HepG2 (cell line): Measurements from ENCODE around the gene YIPF4. TPM values are rescaled to one million over a fixed set of nuclear protein-coding genes. Genes with fewer than 3 reads are reported as not detected.
"Not testable (repeated sequence)": the region's sequence is repeated elsewhere in the genome, so short reads cannot be mapped to it uniquely, and the experiment has no call there.

Experiments used
- ATAC-seq: fragments of 200-7000 bp; cut with Tn5 transposase; 3 replicates; pipeline ENCODE4 v1.9.1; 2020; ENCODE audit warnings: mild to moderate bottlenecking, moderate library complexity
- BruUV-seq: library from RNA; stranded (reverse); fragments of 400-500 nt; replicated peaks from 2 replicates; lab custom pipeline; 2021; lab: Mats Ljungman, UMichigan
- CTCF ChIA-PET: fragments of 300-600 bp; formaldehyde crosslinking; extraction: SDS; loops from one replicate; lab custom pipeline; 2021; ENCODE audit warnings: low total read pairs, inconsistent platforms, low intra/inter-chr PET ratio; lab: Yijun Ruan, JAX
- POLR2A ChIA-PET: fragments of 350-600 bp; sonication (Branson Sonifier 250); formaldehyde crosslinking; loops from one replicate; lab custom pipeline; 2020; ENCODE audit warnings: antibody characterized with exemption, inconsistent platforms; lab: Yijun Ruan, JAX
- DNase-seq: peaks from one replicate; pipeline ENCODE4 v3.0.0-alpha.2; 2015; ENCODE audit warnings: low spot score
- FAIRE-seq: peaks from 3 replicates; lab custom pipeline; 2011; peaks lifted over from hg19 to GRCh38; lab: Jason Lieb, UNC
- H2AFZ ChIP-seq: one replicate; pipeline ENCODE4 v1.6.1; 2011; ENCODE audit warnings: low read length, inconsistent platforms
- H3K27ac ChIP-seq: fragments of 300-600 bp; 3 replicates; pipeline ENCODE4 v1.8.0; 2011; ENCODE audit warnings: mixed run types, mild to moderate bottlenecking, mixed read lengths, low read length, inconsistent platforms; ENCODE audit not compliant: insufficient read depth; ENCODE audit errors: extremely low read length
- H3K27me3 ChIP-seq, 2 experiments: fragments of 200-600 bp in 1 of 2; 2 replicates in 1 of 2; 3 replicates in 1 of 2; pipeline versions ENCODE4 v1.6.0 to v1.8.0; 2011; ENCODE audit warnings: low read length in 2 of 2, mild to moderate bottlenecking in 2 of 2, moderate library complexity in 2 of 2, inconsistent platforms in 1 of 2; ENCODE audit not compliant: insufficient read depth in 2 of 2, control insufficient read depth in 1 of 2
- H3K36me3 ChIP-seq, 2 experiments: fragments of 200-600 bp in 1 of 2; replicated peaks in 1 of 2; 2 replicates in 1 of 2; 3 replicates in 1 of 2; pipeline versions ENCODE4 v1.5.1 to v1.8.0; 2011; ENCODE audit warnings: low read length in 2 of 2, inconsistent platforms in 1 of 2; ENCODE audit not compliant: insufficient read depth in 2 of 2, control insufficient read depth in 1 of 2
- H3K4me1 ChIP-seq: 2 replicates; pipeline ENCODE4 v1.5.1; 2012; ENCODE audit warnings: low read length, inconsistent platforms; ENCODE audit not compliant: insufficient read depth
- H3K4me2 ChIP-seq: 2 replicates; pipeline ENCODE4 v1.6.0; 2011; ENCODE audit warnings: low read depth, low read length, inconsistent platforms
- H3K4me3 ChIP-seq, 3 experiments: fragments of 200-600 bp in 1 of 3; sonication (generic), shearing (Covaris generic) in 1 of 3; replicated peaks in 1 of 3; 2 replicates each; pipeline ENCODE4 v1.5.1; 2011 to 2016; ENCODE audit warnings: low read length in 3 of 3, inconsistent platforms in 2 of 3, low read depth in 2 of 3, mild to moderate bottlenecking in 2 of 3, control low read depth in 1 of 3, mixed read lengths in 1 of 3; ENCODE audit not compliant: insufficient read depth in 1 of 3
- H3K79me2 ChIP-seq: one replicate; pipeline ENCODE4 v1.6.1; 2011; ENCODE audit warnings: low read length, inconsistent platforms; ENCODE audit not compliant: insufficient read depth
- H3K9ac ChIP-seq: 2 replicates; pipeline ENCODE4 v1.6.0; 2011; ENCODE audit warnings: mild to moderate bottlenecking, low read depth, low read length, inconsistent platforms; ENCODE audit not compliant: insufficient read depth
- H3K9me3 ChIP-seq: 2 replicates; pipeline ENCODE4 v1.5.1; 2012; ENCODE audit warnings: mild to moderate bottlenecking, low read length
- H4K20me1 ChIP-seq: 2 replicates; pipeline ENCODE4 v1.6.0; 2011; ENCODE audit warnings: inconsistent platforms, mild to moderate bottlenecking, low read length, moderate library complexity; ENCODE audit not compliant: insufficient read depth
- KAT7 ChIP-seq: IDR thresholded peaks from 2 replicates; pipeline ENCODE4 v1.6.1; 2018; ENCODE audit warnings: borderline replicate concordance, missing compliant biosample characterization
- NAIF1 ChIP-seq: sonication (generic); formaldehyde crosslinking; IDR thresholded peaks from 2 replicates; pipeline ENCODE4 v1.5.0; 2020; ENCODE audit warnings: mild to moderate bottlenecking, missing genetic modification reagents, borderline replicate concordance
- STAT6 ChIP-seq: sonication (generic); formaldehyde crosslinking; IDR thresholded peaks from 2 replicates; pipeline ENCODE4 v1.4.0; 2020; ENCODE audit warnings: missing genetic modification reagents, mild to moderate bottlenecking, borderline replicate concordance
- ZBTB46 ChIP-seq: sonication (generic); formaldehyde crosslinking; IDR thresholded peaks from 2 replicates; pipeline ENCODE4 v1.4.0; 2020; ENCODE audit warnings: mild to moderate bottlenecking, missing genetic modification reagents, borderline replicate concordance
- ZNF460 ChIP-seq: sonication (generic); formaldehyde crosslinking; IDR thresholded peaks from 2 replicates; pipeline ENCODE4 v1.5.1; 2020; ENCODE audit warnings: missing genetic modification reagents, mild to moderate bottlenecking, borderline replicate concordance
- WGBS: methylation state at CpG from one replicate; pipeline ENCODE4 v1.1.6; 2017; ENCODE audit warnings: low lambda C conversion rate; 5-methylcytosine and 5-hydroxymethylcytosine counted together
- in situ Hi-C: cut with HindIII; loops from 2 replicates; pipeline ENCODE4 v1.10.0; 2017; ENCODE audit warnings: low pct_unique_long_range_greater_than_20kb; ENCODE audit not compliant: extremely low pct_ligation_motif_present
- intact Hi-C: fragments of 100-400 bp; cut with micrococcal nuclease; formaldehyde crosslinking; loops from one replicate; pipeline ENCODE4 v1.10.0; 2022; ENCODE audit not compliant: unreplicated experiment
- polyA plus RNA-seq, 8 experiments: library from polyadenylated mRNA; depleted of rRNA in 3 of 8; stranded (reverse) in 7 of 8; unstranded in 1 of 8; fragments of >200 nt; fragmentation: Illumina TruSeq in 4 of 8; extraction: Trizol in 4 of 8; gene quantifications; 2 replicates each; pipeline versions ENCODE4 v1.2.1 to v1.2.3, GENCODE V29; 2011 to 2016; ENCODE audit warnings: low read depth in 4 of 8, missing spikeins in 1 of 8, mixed read lengths in 1 of 8; ENCODE audit not compliant: insufficient read depth in 1 of 8
- total RNA-seq, 5 experiments: library from RNA; depleted of rRNA; stranded (reverse); fragments of >200 nt; fragmentation: Illumina TruSeq; extraction: Trizol; gene quantifications; 2 replicates each; pipeline ENCODE4 v1.2.3, GENCODE V29; 2016; ENCODE audit warnings: low read depth in 1 of 5

The YIPF4 gene
- total and polyA plus RNA-seq, 2 of the 13 experiments (the other 11 are each of a cell fraction or from before 2014, with no cell fraction given): 19.0 to 43.9 TPM

- no peak for TF ChIP-seq ZBTB46 (CRISPR knock-in tag)
These were observed 37.2 kb downstream of the YIPF4 start (continued) for GRCh38 chr2:32314886-32315285.

- H3K36me3 ChIP-seq, BruUV-seq, H3K79me2 ChIP-seq, ATAC-seq, H4K20me1 ChIP-seq, H3K27me3 ChIP-seq, FAIRE-seq, DNase-seq, CTCF ChIA-PET, H2AFZ ChIP-seq, H3K9me3 ChIP-seq, in situ Hi-C loops: not testable (repeated sequence)
- H3K4me2 ChIP-seq: peak overlapping the region; percentile 81
- peak overlapping the region; percentile 93 for H3K27ac ChIP-seq
- 0 out of 2 replicates have a peak, but pooled peaks have one; percentile 45 for TF ChIP-seq STAT6
- 0 out of 2 replicates have a peak, but pooled peaks have one; percentile 20 for TF ChIP-seq NAIF1 (CRISPR knock-in tag)
- TF ChIP-seq ZNF460: peak; percentile 94
- 0 out of 2 replicates have a peak, but pooled peaks have one; percentile 28 for TF ChIP-seq KAT7 (CRISPR knock-in tag)
- peak overlapping the region; percentile 11 to 60 (median 50); a peak in 4 of 6 replicates for H3K4me3 ChIP-seq
- intact Hi-C loops: loop anchor here (2.0 to 10.0 kb wide), 5 partner anchors 28 to 634 kb away; partner anchors contain the start of genes BIRC6, SLC30A6, SPAST and YIPF4
- WGBS: 20% methylated on average over 1 of the region's 1 CpG
- peak overlapping the region; percentile 74 for H3K9ac ChIP-seq
- POLR2A ChIA-PET: interaction anchor here (0.9 to 4.5 kb wide), 14 partner anchors 8 to 289 kb away, joined by 3 to 36 read pairs (median 4); partner anchors contain the start of genes BIRC6, DPY30, SLC30A6 and SPAST
- peaks cover 49% of the 10 kb centered on the region for H3K4me1 ChIP-seq
These were observed 51.0 kb downstream of the YIPF4 start for GRCh38 chr2:32328679-32329078.
